ENCODE results near the gene GPR68.
"Not testable (repeated sequence)": the region's sequence is repeated elsewhere in the genome, so short reads cannot be mapped to it uniquely, and the experiment has no call there.

The GPR68 gene

DNA sequence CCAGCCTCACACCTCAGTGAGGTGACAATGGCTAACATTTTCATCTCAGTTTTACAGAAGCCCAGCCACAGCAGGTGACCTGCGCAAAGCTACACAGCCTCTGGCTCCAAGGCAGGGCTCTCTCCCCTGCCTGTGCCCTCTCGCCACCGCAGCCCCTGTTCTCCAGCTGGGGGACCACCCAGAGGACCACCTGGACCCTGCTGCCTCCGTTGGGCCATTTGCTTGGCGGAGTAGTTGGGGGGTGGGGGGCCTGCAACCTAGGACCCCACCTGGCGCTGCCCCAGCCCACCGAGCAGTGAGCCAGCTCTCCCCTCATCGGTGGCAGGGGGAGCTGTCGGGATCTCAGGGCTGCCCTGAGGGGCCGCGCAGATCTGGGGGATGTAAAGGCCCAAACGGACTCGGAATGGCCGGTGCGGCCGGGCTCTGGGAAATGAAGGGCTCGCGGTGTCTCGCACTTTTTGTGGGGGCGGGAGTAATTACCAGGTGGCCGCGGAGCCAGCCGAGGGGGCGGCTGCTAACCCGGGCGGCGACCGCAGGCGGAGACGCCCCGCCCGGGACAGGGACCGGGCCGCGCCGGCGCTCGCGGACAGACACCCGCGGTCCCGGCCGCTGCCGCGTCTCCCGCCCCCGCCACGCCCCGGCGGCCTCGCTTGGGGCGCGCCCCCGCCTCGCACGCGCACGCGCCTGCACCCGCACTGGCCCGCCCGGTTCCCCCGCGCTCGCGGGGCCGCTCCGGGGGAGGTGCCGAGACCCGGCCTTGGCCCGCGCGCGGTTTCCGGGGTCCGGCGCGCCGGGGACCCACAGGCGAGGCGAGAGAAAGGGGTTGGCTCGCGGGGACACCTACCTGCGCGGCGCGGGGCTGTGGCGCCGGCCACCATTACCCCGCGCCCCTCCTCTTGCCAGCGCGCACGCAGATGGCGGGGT is 8.6 kb upstream of the GPR68 start:
- FAIRE-seq, result no peak

DNA sequence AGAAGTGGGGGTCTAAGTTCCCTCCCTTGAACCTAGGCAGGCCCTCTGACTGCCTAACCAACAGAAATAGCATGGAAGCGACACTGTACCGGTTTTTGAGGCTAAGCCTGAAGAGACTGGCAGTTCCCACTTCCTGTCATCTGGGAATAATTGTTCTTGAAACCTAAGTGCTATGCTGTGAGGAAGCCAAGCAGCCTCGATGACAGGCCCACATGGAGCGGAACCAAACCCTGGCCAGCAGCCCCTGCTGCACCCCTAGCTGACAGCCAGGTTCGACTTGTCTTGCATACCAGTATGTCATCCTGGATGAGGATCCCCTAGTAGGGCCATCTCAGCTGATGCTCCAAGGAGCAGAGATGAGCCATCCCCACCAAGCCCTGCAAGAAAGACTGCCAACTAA is 6.4 kb upstream of the GPR68 start:
- no peak for FAIRE-seq

DNA sequence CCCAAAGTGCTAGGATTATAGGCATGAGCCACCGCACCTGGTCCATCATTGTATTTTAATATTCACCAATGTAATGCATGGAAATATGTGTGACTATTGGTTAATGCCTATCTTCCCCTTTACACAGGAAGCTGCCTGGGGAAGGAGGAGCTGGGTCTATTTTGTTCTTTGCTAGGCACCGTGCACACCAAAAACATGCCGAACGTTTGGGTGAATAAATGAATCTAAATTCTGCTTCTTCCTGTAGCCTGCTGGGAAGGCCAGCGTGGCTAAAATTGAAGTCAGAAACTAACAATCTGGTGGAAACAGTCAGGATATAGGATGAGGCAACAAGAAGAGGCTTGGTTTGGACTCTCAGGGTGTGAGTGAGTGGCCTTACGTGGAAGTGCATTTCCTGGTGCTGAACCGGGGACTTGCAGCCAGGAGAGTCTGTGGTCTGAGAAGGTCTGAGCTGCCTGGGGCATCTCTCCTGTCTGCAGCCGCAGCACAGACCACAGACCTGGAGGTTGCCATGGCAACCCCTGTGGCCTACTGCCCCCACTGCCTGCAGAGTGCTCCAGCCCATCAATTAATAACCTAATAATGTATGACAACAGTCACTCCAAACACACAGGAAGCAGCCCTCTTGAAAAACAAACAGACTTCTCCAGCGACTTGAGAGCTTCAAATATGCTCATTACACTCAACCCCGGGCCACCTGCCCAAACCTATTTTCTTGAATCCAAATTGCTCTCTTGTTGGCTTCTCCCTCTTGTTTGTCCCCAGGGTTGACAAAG is 5.5 kb upstream of the GPR68 start:
- FAIRE-seq, result no peak

DNA sequence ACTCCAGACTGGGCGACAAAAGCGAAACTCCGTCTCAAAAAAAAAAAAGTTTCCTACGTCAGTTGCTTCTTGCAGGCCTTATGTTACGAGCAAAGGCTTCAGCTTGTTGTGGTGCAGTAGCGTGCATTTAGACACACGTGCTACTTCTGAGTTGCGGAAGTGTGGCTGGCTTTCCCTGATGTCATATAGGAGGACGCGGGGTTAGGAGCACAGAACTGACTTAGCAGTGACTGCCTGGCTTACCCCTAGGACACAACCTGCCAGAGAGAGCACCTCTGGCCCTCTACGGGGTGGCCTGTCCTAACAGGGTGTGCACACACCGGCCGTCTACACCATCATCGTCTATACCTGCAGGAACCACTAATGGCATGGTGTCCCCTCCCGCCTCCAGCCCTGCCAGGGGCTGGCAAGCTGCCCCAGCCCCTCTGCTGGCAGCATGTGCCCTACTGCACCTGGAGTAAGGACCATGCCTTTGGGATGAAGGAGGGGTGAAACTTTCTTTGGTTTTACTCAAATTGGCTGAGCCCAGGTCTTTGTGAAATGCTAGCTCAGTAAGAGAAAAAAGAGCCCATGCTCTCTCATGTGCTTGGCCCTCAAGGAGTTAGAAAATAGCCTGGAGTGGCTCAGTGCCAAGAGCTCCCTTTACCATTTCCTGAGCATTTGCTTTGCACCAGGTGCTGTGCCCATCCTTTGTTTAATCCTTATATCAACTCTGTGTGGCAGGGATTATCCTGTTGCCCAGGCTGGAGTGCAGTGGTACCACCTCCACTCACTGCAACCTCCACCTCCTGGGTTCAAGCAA is 1.7 kb upstream of the GPR68 start:
- FAIRE-seq, result no peak

DNA sequence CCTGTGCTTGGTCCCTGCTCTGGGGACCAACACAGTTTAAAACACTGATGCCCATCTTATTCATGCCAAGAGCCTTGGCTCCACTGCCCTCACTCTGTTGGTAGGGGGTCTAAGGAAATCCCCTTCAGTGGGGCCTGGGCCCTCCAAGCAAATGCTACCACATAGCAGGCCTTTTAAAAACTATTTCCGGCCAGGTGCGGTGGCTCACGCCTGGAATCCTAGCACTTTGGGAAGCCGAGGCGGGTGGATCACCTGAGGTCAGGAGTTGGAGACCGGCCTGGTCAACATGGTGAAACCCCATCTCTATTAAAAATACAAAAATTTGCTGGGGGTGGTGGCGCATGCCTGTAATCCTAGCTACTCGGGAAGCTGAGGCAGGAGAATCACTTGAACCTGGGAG is 1.1 kb upstream of the GPR68 start:
- not testable (repeated sequence) for FAIRE-seq

DNA sequence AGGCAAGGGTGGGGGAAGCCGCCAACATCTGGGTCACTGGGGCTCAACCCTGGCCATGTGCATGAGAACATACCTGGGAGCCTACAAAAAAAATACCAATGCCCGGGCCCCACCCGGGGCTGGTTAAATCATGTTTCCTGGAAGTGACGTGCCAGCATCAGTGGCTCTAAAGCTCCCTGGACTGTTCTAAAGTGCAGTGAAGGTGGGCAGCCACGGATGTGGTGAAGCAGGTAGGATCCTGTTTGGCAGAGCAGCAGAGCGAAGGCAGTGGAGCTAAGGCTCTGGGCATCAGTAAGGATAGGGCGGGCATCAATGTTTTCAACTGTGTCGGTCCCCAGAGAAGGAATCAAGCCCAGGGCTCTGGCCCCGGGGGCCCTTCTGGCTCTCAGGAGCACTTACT is 525 bp upstream of the GPR68 start:
- no peak for FAIRE-seq

DNA sequence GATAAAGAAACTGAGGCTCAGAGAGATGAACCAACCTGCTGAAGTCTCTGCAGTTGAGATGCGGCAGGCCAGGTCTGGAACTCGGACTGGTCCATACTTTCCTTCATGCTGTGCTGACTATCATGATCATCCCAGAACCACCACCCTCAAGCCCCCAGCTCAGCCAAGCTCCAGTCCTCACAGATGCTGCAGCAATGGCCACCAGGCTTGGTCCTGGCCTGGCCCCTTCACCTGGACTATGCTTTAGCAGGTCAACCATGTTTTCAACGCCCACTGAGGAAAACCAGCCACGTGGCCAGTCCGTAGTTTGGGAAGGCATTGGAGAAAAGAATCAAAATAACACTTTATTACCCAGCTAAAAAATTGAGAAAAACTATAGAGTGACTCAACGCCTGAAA is 1.4 kb downstream of the GPR68 start:
- no peak for FAIRE-seq

DNA sequence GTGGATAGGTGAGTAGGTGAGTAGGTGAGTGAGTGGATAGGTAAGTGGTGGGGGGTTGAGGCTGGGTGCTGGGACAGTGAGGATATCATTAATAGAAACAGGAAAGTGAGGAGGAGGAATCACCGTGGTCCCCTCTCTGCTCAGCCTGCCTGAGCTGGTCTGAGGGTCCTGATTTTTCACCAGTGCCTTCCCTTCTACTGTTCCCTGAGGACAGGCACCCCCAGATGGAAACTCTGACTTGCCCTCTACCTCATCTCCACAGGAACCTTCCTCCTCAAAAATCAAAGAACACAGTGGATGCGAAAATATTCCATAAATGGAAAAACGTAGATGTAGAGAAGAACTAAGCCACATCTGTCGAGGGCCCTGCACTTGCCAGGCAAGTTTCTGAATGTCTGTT is 1.9 kb downstream of the GPR68 start:
- no peak for FAIRE-seq

DNA sequence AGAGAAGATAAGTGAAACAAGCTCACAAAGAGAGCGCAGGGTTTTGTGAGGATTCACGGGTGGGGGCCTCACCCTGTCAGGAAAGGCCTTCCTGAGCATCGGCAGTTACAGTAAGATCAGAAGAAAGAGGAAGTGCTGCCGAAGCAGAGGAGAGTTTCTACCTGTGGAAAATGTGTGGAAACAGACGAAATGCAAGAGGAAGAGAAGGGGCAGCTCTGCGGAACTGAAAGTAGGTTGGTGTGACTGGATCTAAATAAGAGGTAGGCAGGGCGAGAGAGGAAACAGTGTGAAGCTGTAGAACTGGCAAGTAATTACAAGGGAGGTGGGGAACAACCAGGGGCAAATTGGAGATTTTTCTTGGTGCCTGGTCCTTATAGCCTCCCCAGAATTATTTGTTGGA is 2.6 kb downstream of the GPR68 start:
- FAIRE-seq, result no peak

DNA sequence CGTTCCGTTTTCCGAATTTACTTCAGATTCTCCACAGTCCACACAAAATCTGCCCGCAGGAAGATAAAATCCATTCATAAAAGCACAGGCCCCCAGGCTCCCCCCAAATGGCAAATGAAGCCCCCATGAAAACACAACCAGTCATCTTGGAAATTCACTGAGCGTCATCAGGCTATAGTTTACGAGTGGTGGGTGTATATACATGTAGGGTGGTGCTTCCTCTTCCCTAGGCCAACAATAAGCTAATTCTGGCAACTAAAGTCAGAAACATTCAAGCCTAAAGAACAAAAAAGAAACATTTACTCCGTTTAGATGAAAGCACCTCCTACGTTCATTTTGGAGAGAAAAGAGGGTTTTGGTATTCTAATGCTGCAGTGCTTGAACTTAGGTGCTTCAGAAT is 5.8 kb downstream of the GPR68 start:
- no peak for FAIRE-seq

DNA sequence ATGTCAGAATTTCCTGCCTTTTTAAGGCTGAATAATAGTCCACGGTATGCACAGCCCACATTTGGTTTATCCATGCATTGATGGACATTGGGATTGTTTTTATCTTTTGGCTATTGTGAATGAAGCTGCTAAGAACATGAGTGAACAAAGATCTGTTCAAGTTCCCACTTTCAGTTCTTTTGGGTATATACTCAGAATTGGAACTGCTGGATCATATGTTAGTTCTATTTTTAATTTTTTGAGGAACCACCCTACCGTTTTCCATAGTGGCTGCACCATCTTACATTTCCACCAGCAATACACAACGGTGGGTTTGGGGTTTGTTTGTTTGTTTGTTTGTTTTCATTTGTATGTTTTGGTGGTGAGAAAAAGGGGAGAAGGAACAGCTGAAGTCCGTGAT is 6.4 kb downstream of the GPR68 start:
- FAIRE-seq, result no peak

DNA sequence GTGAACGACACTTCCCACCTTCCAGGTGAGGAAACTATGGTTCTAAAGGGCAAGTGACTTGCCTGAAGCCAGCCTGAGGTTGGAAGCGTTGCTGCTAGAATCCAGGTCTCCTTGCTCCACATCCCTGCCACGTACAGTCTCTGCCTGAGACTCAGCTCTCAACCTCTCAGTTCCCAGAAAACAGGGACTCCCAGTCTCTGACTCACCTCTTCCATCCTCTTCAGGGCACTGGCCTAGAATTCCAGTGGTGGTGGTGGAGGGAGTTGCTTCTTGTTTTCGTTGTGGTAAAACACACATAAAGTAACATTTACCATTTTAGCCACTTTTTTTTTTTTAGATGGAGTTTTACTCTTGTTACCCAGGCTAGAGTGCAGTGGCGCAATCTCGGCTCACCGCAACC is 7.3 kb downstream of the GPR68 start:
- no peak for FAIRE-seq

DNA sequence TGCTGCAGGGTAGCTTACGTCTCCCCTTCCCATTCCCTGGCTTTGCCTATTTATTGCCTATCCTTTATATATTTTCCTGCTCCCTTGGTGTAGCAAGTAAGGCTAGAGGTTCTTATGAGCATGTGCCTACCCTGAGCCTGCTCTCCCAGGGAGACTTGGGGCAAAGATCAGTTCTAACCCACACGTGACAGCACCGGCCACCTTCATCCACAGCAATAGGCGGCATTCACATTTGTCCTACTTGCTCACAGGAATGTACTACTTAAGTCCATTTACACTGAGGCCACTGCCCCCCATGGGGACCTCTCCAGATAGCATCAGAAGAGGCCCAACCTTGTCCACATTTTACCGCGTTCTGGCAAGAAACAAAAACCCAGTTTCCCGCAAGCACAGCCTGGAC is 8.7 kb downstream of the GPR68 start:
- FAIRE-seq, result no peak

DNA sequence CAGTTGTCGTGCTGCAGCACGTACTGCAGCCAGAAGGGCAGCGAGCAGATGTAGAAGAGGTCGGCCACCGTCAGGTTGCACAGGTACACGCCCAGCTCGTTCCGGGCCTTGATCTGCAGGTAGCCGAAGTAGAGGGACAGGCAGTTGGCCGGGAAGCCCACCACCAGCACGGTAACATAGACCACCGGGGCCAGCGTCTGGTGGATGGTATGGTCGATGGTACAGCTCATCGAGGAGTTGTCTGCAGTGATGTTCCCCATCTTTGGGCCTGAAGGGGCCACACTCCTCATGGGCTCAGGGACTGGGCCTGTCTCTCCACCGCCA is 9.8 kb downstream of the GPR68 start:
- FAIRE-seq, result no peak

DNA sequence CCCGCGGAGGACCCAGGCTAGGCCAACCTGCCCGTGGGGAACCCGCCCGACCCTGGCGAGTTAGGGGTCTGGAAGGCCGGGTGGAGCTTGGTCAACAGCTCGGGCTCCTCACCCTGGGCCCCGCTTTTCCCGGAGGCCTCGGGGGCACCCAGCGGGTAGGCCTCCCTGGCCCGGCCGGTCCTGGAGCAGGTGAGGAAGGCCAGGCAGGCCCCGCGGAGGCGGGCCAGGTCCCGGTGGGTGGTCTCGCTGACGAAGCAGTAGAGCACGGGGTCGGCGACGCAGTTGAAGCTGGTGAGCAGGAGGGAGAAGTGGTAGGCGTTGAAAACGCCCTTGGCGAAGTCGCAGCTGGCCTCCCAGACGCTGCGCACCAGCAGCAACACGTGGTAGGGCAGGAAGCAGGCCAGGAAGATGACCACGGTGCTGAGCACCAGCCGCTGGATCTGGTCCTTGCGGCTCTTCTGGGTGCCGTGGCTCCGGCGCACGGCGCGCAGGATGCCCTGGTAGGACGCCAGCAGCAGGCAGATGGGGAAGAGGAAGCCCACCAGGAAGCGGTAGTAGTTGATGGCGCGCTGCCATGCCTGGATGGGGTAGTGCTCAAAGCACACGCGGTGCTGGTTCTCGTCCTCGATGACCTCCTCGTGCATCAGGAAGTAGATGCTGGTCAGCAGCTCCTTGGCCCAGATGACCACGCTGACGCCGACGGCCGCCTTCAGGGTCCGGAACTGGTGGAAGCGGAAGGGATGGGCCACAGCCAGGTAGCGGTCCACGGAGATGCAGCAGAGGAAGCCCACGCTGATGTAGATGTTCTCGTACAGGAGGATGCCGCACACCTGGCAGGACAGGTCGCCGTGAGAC is 10.3 kb downstream of the GPR68 start:
- no peak for FAIRE-seq

DNA sequence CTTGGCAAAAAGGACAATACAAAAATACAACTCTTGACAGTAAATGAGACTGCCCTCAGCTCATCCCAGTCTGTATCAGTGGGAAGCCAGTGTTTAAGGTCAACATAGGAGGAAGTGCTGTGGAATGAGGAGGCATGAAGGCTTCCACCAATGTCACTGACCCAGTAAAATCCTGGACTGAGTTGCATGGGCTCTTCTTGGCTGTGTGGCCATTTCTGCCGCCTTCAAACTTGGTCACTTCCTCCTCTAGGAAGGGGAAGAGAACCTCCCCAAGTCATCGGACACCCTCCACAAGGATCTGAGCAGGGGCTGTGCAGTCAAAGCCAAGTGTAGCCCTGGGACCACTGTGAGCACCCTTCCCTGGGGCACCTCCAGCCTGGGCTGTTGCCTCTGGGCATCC is 11.9 kb downstream of the GPR68 start:
- no peak for FAIRE-seq

DNA sequence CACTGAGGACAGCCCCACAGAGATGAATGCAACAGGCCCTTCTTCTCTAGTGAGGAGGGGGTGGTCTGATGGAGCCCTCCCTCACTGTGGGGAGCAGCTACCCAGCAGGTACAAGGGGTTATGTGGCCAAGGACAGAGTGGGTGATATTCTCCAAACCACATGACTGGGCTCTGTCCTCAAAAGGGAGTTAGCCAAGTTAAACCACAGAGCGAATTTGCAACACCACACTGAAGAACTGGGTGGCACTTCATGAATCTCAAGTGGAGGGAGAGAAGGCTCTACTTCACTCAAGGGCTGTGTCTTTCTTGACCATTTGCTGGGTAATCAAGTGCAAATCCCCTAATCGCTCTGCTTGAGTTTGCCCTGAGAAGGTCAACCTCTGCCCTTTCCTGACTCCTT is 12.5 kb downstream of the GPR68 start:
- no peak for FAIRE-seq

DNA sequence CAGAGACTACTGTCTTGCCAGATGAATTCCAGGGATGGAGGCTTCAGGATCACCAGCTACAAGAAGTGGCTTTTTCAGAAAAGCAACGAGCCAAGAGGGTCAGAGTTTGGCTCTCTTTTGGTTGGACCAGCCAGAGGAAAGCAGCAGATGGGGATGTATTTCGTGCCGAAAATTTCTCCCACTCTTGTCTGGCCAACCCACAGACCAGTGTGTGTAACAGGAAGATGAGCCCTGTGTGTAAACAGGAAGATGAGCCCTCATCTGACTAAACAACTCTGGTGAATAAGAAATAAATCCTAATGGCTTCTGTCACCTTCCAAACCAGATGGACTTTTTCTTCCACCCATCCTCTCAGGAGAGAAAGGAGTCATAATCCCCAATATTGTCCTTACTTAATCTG is 13.1 kb downstream of the GPR68 start:
- no peak for FAIRE-seq

DNA sequence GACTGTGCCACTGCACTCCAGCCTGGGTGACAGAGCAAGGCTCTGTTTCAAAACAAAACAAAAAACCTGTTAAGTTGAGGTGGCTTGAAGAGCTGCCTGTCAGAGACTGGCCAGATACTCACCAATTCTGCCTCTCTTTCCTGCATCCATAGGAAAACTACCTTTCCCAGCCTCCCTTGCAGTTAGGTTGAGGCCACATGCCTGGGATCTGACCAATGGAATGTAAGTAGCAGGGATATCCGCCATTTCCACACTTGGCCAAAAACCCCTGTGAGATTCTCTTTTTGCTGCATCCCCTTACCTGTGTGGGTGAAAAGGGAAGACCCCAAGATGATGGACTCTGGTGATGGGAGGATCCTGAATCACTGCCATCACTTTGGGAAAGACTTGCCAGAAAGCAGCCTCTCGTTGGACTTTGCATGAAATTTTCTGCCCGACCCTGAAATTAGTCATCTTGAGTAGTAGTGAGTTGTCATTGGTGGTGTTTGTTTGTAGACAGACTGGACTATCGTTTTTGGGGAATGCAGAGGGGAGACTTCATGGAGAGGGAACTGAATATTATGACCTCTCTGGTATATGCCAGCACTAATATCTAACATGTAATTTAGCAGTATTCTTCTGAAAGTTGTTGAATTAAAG is 14.0 kb downstream of the GPR68 start:
- FAIRE-seq, result no peak

DNA sequence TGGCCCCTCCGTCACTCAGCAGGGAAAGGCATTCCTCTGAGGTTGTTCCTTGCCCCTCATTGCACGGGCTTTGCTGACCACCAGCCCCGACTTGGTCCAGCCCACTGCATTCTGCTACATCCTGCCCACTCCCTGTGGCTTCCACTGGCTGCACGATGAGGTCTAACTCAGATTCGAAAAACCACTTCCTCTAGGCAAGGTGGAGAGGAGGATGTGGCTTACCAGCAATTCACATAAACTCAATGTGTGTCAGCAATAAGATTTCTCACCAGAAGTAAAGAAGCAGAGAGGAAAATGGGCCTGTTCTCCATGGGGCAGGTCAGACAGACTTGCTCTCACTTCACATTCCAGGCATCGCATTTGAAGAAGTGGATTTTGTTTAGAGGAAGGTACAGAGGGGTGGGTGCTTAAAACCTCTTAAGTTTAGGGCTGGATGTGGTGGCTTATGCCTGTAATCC is 14.7 kb downstream of the GPR68 start:
- no peak for FAIRE-seq

DNA sequence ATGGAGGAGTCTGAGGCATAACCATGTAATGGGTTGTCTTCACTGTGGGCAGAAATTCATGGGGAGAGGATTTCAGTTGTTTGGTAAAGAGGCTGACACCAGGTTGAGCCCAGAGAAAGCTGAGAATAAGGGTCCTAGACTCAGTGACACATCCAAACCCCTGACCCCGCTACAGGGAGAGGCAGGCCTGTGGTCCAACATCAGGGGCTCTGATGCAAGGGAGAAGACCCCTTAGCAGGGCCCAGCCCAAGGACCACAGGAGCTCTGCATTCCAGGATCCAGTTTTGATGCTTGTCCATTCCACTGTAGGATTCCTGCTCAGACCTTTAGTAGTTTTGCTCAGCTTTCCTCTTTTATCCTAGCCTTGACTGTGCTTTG is 15.5 kb downstream of the GPR68 start:
- FAIRE-seq, result no peak
